HG02885 (cell line): ENCODE results near the gene HBZ.
"Not testable (repeated sequence)": the region's sequence is repeated elsewhere in the genome, so short reads cannot be mapped to it uniquely, and the experiment has no call there.

ENCODE experiments used
- ATAC-seq: cut with Tn5 transposase; IDR thresholded peaks from one replicate; pipeline ENCODE4 v1.9.1; 2021; ENCODE audit warnings: mild to moderate bottlenecking; ENCODE audit not compliant: unreplicated experiment, poor library complexity

HBZ gene

GRCh38 chr16:177394-177822 lies 25.0 kb downstream of the HBZ start:
- ATAC-seq, result no peak

- no peak for ATAC-seq
Measured at GRCh38 chr16:177981-178667, 25.7 kb downstream of the HBZ start.

- no peak for ATAC-seq
Measured at GRCh38 chr16:178668-179015, 26.2 kb downstream of the HBZ start.

- ATAC-seq, result no peak
Measured at GRCh38 chr16:179211-180092, 27.0 kb downstream of the HBZ start.

GRCh38 chr16:180101-180675 lies 27.7 kb downstream of the HBZ start, which contains the start of gene HBQ1:
HBQ1 (plus strand) TSS chr16:180459; CDS start chr16:180487, 28 bp downstream.
- no peak for ATAC-seq

GRCh38 chr16:180681-181564 lies 28.5 kb downstream of the HBZ start:
- ATAC-seq, result no peak

- no peak for ATAC-seq
Measured at GRCh38 chr16:181565-182021, 29.1 kb downstream of the HBZ start.

GRCh38 chr16:183005-183404 lies 30.6 kb downstream of the HBZ start:
- ATAC-seq, result no peak

- ATAC-seq, result no peak
Measured at GRCh38 chr16:185213-185612, 32.8 kb downstream of the HBZ start.

- no peak for ATAC-seq
Measured at GRCh38 chr16:185691-186090, 33.2 kb downstream of the HBZ start.

- no peak for ATAC-seq
Measured at GRCh38 chr16:187330-187729, 34.9 kb downstream of the HBZ start.

GRCh38 chr16:188674-189073 lies 36.2 kb downstream of the HBZ start:
- no peak for ATAC-seq

GRCh38 chr16:189604-190186 lies 37.3 kb downstream of the HBZ start:
- no peak for ATAC-seq

GRCh38 chr16:191831-192230 lies 39.4 kb downstream of the HBZ start:
- ATAC-seq, result no peak

GRCh38 chr16:192686-193085 lies 40.2 kb downstream of the HBZ start:
- no peak for ATAC-seq

GRCh38 chr16:193441-193840 lies 41.0 kb downstream of the HBZ start:
- ATAC-seq, result no peak

GRCh38 chr16:194516-194915 lies 42.1 kb downstream of the HBZ start:
- ATAC-seq, result no peak

GRCh38 chr16:200388-200787 lies 47.9 kb downstream of the HBZ start:
- ATAC-seq, result no peak

- no peak for ATAC-seq
Measured at GRCh38 chr16:203246-203645, 50.8 kb downstream of the HBZ start.

GRCh38 chr16:204046-204445 lies 51.6 kb downstream of the HBZ start:
- not testable (repeated sequence) for ATAC-seq
